CD8-positive, alpha-beta memory T cell (primary cell): ENCODE data around the gene NF1. TPM values are rescaled to one million over a fixed set of nuclear protein-coding genes. Genes with fewer than 3 reads are reported as not detected.

Experiments used
- CTCF ChIA-PET: fragments of 350-600 bp; sonication (Branson Sonifier 250); formaldehyde crosslinking; loops from one replicate; lab custom pipeline; 2021; ENCODE audit warnings: antibody characterized with exemption; lab: Charles Lee
- POLR2A ChIA-PET: fragments of 350-600 bp; sonication (Branson Sonifier 250); formaldehyde crosslinking; loops from one replicate; lab custom pipeline; 2021; ENCODE audit warnings: antibody characterized with exemption; lab: Charles Lee
- DNase-seq, 5 donors: peaks; one replicate each; pipeline versions ENCODE4 v3.0.0 to v3.0.0-alpha.2; 2020 to 2022; ENCODE audit warnings: mixed read lengths in 1 of 5
- H3K27ac ChIP-seq: one replicate; pipeline ENCODE4 v1.7.0; 2013; ENCODE audit warnings: low read depth, mild to moderate bottlenecking, low read length, moderate library complexity
- H3K27me3 ChIP-seq: 2 replicates; pipeline ENCODE4 v1.7.0; 2013; ENCODE audit warnings: low read length, mild to moderate bottlenecking; ENCODE audit not compliant: insufficient read depth, poor library complexity, severe bottlenecking
- H3K36me3 ChIP-seq: 2 replicates; pipeline ENCODE4 v1.7.0; 2013; ENCODE audit warnings: mild to moderate bottlenecking, low read length, moderate library complexity; ENCODE audit not compliant: insufficient read depth
- H3K4me1 ChIP-seq: 2 replicates; pipeline ENCODE4 v1.7.0; 2013; ENCODE audit warnings: mild to moderate bottlenecking, low read length, moderate library complexity; ENCODE audit not compliant: insufficient read depth
- H3K4me3 ChIP-seq: 2 replicates; pipeline ENCODE4 v1.7.0; 2013; ENCODE audit warnings: mild to moderate bottlenecking, low read length
- H3K9me3 ChIP-seq: 2 replicates; pipeline ENCODE4 v1.7.0; 2013; ENCODE audit warnings: mild to moderate bottlenecking, low read length
- H3K27ac Mint-ChIP-seq, 8 donors: one replicate each; pipeline ENCODE4 v1.8.0; 2020 to 2021; ENCODE audit warnings: mixed read lengths in 8 of 8, mild to moderate bottlenecking in 6 of 8, inconsistent platforms in 3 of 8, moderate library complexity in 3 of 8
- H3K27me3 Mint-ChIP-seq, 2 donors: one replicate each; pipeline ENCODE4 v1.8.0; 2020 to 2021; ENCODE audit warnings: mixed read lengths in 2 of 2, mild to moderate bottlenecking in 1 of 2, moderate library complexity in 1 of 2
- H3K36me3 Mint-ChIP-seq, 3 donors: one replicate each; pipeline ENCODE4 v1.8.0; 2020 to 2021; ENCODE audit warnings: mixed read lengths in 3 of 3, inconsistent platforms in 1 of 3, mild to moderate bottlenecking in 1 of 3
- H3K4me1 Mint-ChIP-seq, 3 donors: one replicate each; pipeline ENCODE4 v1.8.0; 2020 to 2021; ENCODE audit warnings: mixed read lengths in 3 of 3, inconsistent platforms in 1 of 3, mild to moderate bottlenecking in 1 of 3
- H3K4me3 Mint-ChIP-seq, 7 donors: one replicate each; pipeline ENCODE4 v1.8.0; 2020 to 2021; ENCODE audit warnings: mixed read lengths in 7 of 7, mild to moderate bottlenecking in 6 of 7, moderate library complexity in 4 of 7, inconsistent platforms in 2 of 7
- H3K9me3 Mint-ChIP-seq, 5 donors: one replicate each; pipeline ENCODE4 v1.8.0; 2020 to 2022; ENCODE audit warnings: mixed read lengths in 5 of 5, mild to moderate bottlenecking in 3 of 5, moderate library complexity in 2 of 5, inconsistent platforms in 1 of 5
- polyA plus RNA-seq: library from polyadenylated mRNA; unstranded; fragments of 300-500 nt; fragmentation: Illumina TruSeq; gene quantifications from one replicate; pipeline ENCODE4 v1.2.3, GENCODE V29; 2021
- total RNA-seq, 2 experiments: library from RNA; stranded (reverse); gene quantifications; one replicate each; pipeline ENCODE4 v1.2.3, GENCODE V29; 2021

Gene NF1
- total and polyA plus RNA-seq, 3 experiments from 2014 or later: 5.8 to 22.8 (median 22.8) TPM

GRCh38 chr17:31388770-31389656 is 294.2 kb downstream of the NF1 start:
- Histone ChIP-seq H3K4me3 (no peak overlapping the region), H3K27me3 (peaks cover 24% of the 10 kb centered on the region), H3K36me3 (no peaks in the 10 kb centered on the region), H3K9me3 (no peaks in the 10 kb centered on the region), H3K27ac (no peak overlapping the region), H3K4me1 (no peaks in the 10 kb centered on the region)
- Mint-ChIP-seq H3K4me3 (peak overlapping the region in 1 of 7 donors; percentile 28), H3K27ac (no peak overlapping the region), H3K27me3 (peaks cover 29 to 34% of the 10 kb centered on the region in 2 donors), H3K4me1 (peaks cover 0 to 12% (median 9%) of the 10 kb centered on the region in 3 donors), H3K36me3 (peaks cover 0 to 6% (median 0%) of the 10 kb centered on the region in 3 donors), H3K9me3 (no peaks in the 10 kb centered on the region)
- ChIA-PET POLR2A (no interaction called here), CTCF (interaction anchor here (0.6 to 3.6 kb wide), 16 partner anchors 11 to 612 kb away, joined by 3 to 15 read pairs (median 4); no protein-coding TSS in a partner anchor)
- DNase-seq: peak in 4 of 5 donors; percentile 17 to 46 (median 24)

- Histone ChIP-seq H3K36me3 (no peaks in the 10 kb centered on the region), H3K4me3 (no peak overlapping the region), H3K4me1 (no peaks in the 10 kb centered on the region), H3K9me3 (no peaks in the 10 kb centered on the region), H3K27ac (no peak overlapping the region), H3K27me3 (peaks cover 24% of the 10 kb centered on the region)
- ChIA-PET POLR2A (no interaction called here), CTCF (interaction anchor here (0.6 to 3.6 kb wide), 15 partner anchors 11 to 611 kb away, joined by 3 to 15 read pairs (median 4); no protein-coding TSS in a partner anchor)
- peak overlapping the region in 2 of 8 donors; percentile 10 to 23 for H3K27ac Mint-ChIP-seq
- H3K27me3 Mint-ChIP-seq: peaks cover 33 to 41% of the 10 kb centered on the region in 2 donors
- peak overlapping the region in 6 of 7 donors; percentile 22 to 85 (median 75) for H3K4me3 Mint-ChIP-seq
- H3K9me3 Mint-ChIP-seq: no peaks in the 10 kb centered on the region
- DNase-seq: no peak
- H3K4me1 Mint-ChIP-seq: peaks cover 0 to 12% (median 9%) of the 10 kb centered on the region in 3 donors
- H3K36me3 Mint-ChIP-seq: peaks cover 0 to 6% (median 0%) of the 10 kb centered on the region in 3 donors
These were observed 295.0 kb downstream of the NF1 start for GRCh38 chr17:31389657-31390381.

GRCh38 chr17:31390426-31390747 is 295.6 kb downstream of the NF1 start:
- ChIA-PET POLR2A (no interaction called here), CTCF (interaction anchor here (1.0 to 3.6 kb wide), 6 partner anchors 32 to 452 kb away, joined by 3 to 15 read pairs (median 8); no protein-coding TSS in a partner anchor)
- H3K36me3 ChIP-seq: no peaks in the 10 kb centered on the region
- peaks cover 24% of the 10 kb centered on the region for H3K27me3 ChIP-seq
- H3K4me3 Mint-ChIP-seq: peak overlapping the region; percentile 22 to 91 (median 76)
- H3K27ac Mint-ChIP-seq: peak overlapping the region in 1 of 8 donors; percentile 23
- no peaks in the 10 kb centered on the region for H3K4me1 ChIP-seq
- no peak for DNase-seq
- no peaks in the 10 kb centered on the region for H3K9me3 Mint-ChIP-seq
- peaks cover 0 to 6% (median 0%) of the 10 kb centered on the region in 3 donors for H3K36me3 Mint-ChIP-seq
- H3K9me3 ChIP-seq: no peaks in the 10 kb centered on the region
- H3K4me1 Mint-ChIP-seq: peaks cover 0 to 12% (median 9%) of the 10 kb centered on the region in 3 donors
- H3K27ac ChIP-seq: no peak overlapping the region
- no peak overlapping the region for H3K4me3 ChIP-seq
- H3K27me3 Mint-ChIP-seq: peaks cover 33 to 46% of the 10 kb centered on the region in 2 donors

GRCh38 chr17:31390748-31391495 is 296.1 kb downstream of the NF1 start:
- H3K4me1 ChIP-seq: no peaks in the 10 kb centered on the region
- no peak overlapping the region for H3K4me3 ChIP-seq
- ChIA-PET CTCF (interaction anchor here (2.3 to 3.6 kb wide), 2 partner anchors 119 to 134 kb away, joined by 10 to 15 read pairs; no protein-coding TSS in a partner anchor), POLR2A (no interaction called here)
- peaks cover 0 to 12% (median 9%) of the 10 kb centered on the region in 3 donors for H3K4me1 Mint-ChIP-seq
- H3K4me3 Mint-ChIP-seq: peak overlapping the region in 6 of 7 donors; percentile 68 to 91 (median 77)
- no peak overlapping the region for H3K27ac Mint-ChIP-seq
- H3K27me3 Mint-ChIP-seq: peaks cover 37 to 49% of the 10 kb centered on the region in 2 donors
- no peaks in the 10 kb centered on the region for H3K36me3 ChIP-seq
- H3K36me3 Mint-ChIP-seq: peaks cover 0 to 6% (median 0%) of the 10 kb centered on the region in 3 donors
- H3K27ac ChIP-seq: no peak overlapping the region
- H3K27me3 ChIP-seq: peaks cover 24% of the 10 kb centered on the region
- H3K9me3 Mint-ChIP-seq: no peaks in the 10 kb centered on the region
- no peaks in the 10 kb centered on the region for H3K9me3 ChIP-seq
- DNase-seq: no peak

DNA sequence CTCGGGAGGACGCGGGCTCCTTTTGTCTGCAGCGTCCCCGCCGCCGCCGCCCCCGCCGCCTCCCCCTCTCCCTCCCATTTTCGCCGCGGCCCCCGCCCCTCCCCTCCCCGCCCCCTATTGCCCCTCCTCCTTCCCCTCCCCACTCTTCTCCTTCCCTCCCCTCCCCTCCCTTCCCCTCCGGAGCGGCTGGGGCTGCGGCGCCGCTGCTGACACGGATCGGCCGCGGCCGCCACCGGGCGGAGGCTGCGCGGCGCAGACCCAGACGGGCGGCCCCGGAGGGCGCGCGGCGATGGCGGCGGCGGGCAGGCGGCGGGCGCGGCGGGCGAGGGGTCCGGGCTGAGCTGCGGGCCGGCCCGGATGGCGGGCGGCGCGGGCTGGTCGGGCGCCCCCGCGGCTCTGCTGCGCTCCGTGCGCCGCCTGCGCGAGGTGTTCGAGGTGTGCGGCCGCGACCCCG is 296.7 kb downstream of the NF1 start, which contains the start of gene RAB11FIP4:
RAB11FIP4 (plus strand) TSS at position 180 of the 454 bp plus-strand sequence; CDS start at position 358, 178 bp downstream.
- H3K9me3 Mint-ChIP-seq: no peaks in the 10 kb centered on the region
- Histone ChIP-seq H3K4me3 (no peak within 1 kb of the TSS), H3K9me3 (no peaks in the 10 kb centered on the region), H3K27me3 (peaks cover 24% of the 10 kb centered on the region), H3K27ac (no peak within 1 kb of the TSS), H3K4me1 (no peaks in the 10 kb centered on the region), H3K36me3 (no peaks in the 10 kb centered on the region)
- H3K4me1 Mint-ChIP-seq: peaks cover 0 to 12% (median 9%) of the 10 kb centered on the region in 3 donors
- ChIA-PET CTCF (interaction anchor here (3.6 kb wide), 1 partner anchor 133 kb away, joined by 15 read pairs; no protein-coding TSS in a partner anchor), POLR2A (no interaction called here)
- H3K27ac Mint-ChIP-seq: peak within 1 kb of the TSS in 1 of 8 donors; percentile 58
- H3K36me3 Mint-ChIP-seq: peaks cover 0 to 6% (median 0%) of the 10 kb centered on the region in 3 donors
- peaks cover 42 to 55% of the 10 kb centered on the region in 2 donors for H3K27me3 Mint-ChIP-seq
- peak within 1 kb of the TSS; percentile 22 to 91 (median 77) for H3K4me3 Mint-ChIP-seq
- DNase-seq: peak in 1 of 5 donors; percentile 11

GRCh38 chr17:31392002-31392855 is 297.5 kb downstream of the NF1 start:
- H3K27me3 ChIP-seq: peaks cover 24% of the 10 kb centered on the region
- H3K27me3 Mint-ChIP-seq: peaks cover 43 to 58% of the 10 kb centered on the region in 2 donors
- peak overlapping the region in 1 of 8 donors; percentile 58 for H3K27ac Mint-ChIP-seq
- peaks cover 0 to 6% (median 0%) of the 10 kb centered on the region in 3 donors for H3K36me3 Mint-ChIP-seq
- H3K4me3 Mint-ChIP-seq: peak overlapping the region in 6 of 7 donors; percentile 63 to 80 (median 72)
- no peak overlapping the region for H3K27ac ChIP-seq
- DNase-seq: no peak
- CTCF ChIA-PET: no interaction called here
- H3K4me1 Mint-ChIP-seq: peaks cover 0 to 12% (median 9%) of the 10 kb centered on the region in 3 donors
- H3K36me3 ChIP-seq: no peaks in the 10 kb centered on the region
- H3K9me3 Mint-ChIP-seq: no peaks in the 10 kb centered on the region
- H3K9me3 ChIP-seq: no peaks in the 10 kb centered on the region
- POLR2A ChIA-PET: no interaction called here
- H3K4me3 ChIP-seq: no peak overlapping the region
- H3K4me1 ChIP-seq: no peaks in the 10 kb centered on the region
